GM19025 (cell line): ENCODE results near the gene ARID1B.

Experiments
- ATAC-seq: cut with Tn5 transposase; IDR thresholded peaks from one replicate; pipeline ENCODE4 v1.9.1; 2021; ENCODE audit warnings: mild to moderate bottlenecking, low read depth, moderate library complexity; ENCODE audit not compliant: unreplicated experiment

Gene ARID1B

DNA sequence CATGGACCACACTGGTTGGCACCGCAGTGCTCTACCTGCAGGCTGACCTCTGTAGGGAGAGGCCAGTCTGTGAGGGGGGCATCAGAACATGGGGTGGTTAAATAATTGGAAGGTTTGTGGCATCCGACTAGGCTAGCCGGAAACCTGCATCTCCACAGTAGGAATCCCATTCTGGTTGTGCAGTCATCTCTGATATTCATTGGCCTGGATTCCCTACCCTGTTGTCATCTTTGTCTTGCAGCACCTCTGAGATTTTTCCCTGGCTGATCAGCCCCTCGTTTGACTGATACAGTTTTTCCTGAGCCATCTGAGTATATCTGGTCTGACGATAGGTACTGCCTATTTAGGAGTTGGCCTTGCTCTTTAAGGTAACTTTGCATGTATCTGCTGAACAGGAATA, 286.7 kb downstream of the ARID1B start:
- no peak for ATAC-seq

DNA sequence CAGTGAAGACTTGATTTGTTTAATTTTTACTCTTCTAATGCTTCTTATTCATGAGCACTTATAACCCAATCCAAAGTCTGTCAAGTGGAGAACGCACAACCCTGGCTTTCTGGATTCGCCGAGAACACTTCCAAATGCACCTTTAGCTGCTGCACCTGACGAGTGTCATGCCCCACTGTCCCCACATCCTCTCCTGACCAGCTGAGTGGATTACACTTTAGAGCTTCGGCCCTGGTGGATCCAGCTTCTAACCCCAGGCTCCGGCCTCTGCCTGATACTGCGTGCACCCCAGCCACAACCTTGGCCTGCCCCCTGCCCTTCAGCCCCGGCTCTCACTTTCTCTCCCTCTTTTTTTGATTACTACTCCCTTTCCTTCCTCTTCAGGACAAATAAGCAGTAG, 287.3 kb downstream of the ARID1B start:
- ATAC-seq: no peak

DNA sequence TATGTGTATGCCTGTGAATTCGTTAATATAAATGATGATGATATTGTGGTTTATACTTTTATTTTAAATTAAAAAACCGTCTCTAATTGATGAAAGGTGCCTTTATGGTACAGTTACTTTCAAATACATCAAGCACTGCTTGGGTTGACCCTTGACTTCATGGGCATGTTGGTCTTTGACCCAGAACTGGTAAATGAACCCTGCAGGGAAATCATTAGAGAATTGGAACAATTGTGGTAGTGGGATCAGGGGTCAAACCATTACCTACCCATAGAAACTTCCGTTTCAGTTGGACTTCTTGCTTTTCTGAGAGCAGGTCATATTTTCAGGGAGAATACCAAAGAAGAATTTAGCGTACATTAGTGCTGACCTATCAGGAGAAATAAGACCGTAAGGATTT, 288.2 kb downstream of the ARID1B start:
- no peak for ATAC-seq

DNA sequence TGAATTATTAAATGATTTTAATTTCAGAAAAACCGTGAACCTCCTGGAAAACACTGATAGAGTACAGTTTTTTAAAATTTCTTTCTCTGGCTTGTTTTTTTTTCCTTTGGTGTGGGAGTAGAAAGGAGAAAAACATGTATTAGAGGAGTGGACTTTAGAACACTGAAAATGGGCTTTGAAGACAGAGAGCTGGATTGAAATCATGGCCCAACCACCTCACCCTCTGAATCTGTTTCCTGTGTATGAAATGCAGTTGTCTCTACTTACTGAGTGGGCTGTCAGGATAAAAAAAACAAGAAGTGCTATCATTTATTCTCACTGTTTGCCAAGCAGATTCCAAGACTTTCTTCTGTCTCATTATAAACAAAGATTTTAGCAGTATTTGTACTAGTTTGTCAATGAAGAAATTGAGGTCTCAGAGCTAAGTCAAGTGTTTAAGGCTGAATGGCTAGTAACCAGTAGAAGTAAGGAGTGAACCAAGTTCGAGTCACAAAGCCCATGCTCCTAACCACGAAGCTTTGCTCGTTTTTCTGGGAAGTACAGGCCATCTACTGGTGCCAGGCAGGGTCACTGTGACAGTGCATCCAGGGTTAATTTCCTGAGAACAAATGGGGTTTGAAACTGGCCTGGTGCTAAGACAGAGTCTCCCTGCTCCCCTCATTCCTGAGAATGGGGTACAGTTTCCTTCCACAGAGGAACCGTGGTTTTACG, 289.8 kb downstream of the ARID1B start:
- no peak for ATAC-seq

DNA sequence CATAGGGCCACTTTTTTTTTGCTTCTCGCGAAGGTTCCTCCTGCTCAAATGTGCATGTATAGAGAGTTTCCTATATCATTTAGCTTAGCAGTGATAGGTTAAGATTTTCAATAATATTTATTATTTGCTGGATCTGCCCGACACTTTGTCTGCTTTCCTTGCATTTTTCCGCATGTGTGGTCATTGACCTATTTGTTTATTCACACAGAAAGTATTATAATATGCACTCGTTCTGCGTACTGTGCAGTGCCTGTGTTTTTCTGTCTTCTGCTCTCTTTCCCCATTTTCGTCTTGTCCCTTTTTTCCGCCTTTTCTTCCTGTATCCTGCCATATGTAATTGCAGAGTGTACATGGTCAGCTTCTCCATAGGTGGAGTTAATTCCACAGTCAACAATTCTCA, 290.3 kb downstream of the ARID1B start:
- ATAC-seq: no peak

DNA sequence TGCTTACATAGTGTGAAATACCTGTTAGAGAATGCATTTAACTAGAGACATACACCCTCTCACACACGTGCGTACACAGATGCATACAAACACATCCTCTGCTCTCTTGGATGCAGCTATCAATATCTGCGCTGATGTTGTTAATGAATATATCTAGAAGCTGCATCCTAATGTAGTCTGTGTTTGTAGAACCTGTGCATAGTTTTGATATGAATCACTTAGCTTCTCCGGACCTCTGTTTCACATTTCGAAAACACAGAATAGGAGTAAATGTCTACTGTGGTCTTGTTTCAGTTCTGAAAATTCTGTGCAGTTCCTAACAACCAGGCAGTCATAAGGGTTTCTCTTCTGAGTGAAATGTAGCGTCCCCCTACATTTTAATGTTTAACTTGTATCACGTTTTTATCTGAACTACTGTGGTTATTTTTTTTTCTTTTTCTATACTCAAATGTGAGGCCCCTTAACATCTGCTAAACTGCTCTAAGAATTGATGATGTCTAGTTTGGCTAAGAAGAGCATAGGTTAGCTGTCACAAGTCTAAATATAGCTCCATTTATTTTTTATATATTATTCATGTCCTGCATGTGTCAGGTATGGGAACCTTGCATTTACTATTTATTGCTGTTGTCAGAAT, 291.6 kb downstream of the ARID1B start:
- peak; percentile 97 for ATAC-seq

DNA sequence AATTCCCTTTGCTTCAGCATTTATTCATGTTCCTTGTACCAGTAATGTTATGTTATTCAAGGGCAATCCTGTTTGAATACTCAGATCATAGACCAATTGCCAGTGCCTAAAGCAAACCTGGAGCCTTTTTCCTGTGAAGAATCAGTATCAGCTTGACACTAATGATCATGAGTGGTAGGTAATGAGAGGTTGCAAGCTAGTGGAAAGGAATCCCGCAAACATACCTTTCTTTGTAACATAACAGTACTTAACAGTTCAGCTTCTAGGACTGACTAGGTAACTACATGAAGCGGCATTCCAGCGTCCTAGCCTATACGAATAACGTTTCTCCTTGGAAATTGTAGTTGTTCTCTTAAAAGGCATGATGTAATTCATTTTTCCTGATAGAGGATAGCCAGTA, 292.4 kb downstream of the ARID1B start:
- ATAC-seq: no peak

DNA sequence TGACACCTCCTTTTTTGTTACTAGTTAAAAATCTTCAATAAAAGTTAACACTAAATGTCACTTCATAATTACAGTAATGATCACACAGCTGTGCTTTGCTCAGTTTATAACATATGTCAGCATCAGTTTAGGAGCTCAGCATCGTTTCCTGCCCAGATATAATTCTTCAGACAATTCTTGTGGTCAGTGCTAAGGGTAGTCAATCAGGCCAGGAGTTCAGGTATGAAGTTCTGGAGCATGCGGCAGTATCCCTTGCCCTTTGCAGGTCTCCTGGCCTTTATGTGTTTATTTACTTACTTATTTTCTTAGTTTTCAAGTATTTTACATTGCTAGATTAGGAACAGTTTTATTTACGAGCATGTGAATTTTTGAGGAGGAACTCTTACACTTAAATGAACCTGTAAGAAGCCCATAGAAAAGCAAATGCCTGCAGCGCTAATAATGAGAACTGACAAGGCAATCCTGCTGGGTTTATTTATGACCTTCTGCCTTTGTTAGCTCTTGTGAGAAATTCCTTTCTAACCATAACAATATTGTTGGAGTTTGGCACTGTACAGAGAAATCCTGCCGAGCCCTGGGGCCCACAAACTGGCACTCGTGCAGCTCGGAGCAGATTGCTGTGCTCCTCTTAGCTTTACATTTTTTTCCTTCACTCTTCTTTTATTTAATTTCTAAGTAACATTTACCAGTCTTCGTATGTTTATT, 293.4 kb downstream of the ARID1B start:
- no peak for ATAC-seq

DNA sequence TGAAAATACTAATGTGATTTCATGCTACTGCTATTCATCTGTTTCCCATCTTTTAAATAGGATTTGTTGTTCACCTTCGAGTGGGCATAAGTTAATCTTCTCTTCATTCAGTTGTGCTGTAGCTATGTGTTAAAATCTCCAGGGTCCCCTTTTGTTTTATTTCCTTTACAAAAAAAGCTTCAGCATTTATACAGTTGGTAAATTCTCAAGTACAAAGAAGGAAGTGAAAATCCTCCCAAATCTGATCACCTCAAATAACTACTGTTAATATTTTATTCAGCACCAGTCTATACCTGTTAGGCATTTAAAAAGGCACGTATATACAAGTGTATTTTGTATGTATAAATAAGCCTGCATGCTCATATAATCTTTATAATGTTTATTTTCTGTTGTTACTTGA, 294.9 kb downstream of the ARID1B start:
- no peak for ATAC-seq

DNA sequence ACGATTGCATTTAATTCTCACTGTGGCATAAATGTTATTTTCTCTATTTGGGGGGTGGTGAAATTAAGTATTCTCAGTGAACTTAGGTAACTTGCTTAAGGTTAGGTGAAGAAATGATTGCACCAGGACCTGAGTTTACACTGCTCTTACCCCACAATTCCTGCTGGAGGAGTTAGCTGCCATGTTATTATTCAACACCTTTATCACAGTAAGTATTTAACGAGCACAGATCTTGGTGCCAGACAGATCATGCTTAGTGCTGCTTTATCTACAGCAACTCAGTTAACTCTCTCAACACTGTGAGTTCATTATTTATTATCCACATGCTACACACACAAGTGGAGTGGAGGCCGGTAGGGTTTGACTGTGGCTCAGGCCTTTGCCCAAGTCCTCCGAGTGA, 296.4 kb downstream of the ARID1B start:
- no peak for ATAC-seq

DNA sequence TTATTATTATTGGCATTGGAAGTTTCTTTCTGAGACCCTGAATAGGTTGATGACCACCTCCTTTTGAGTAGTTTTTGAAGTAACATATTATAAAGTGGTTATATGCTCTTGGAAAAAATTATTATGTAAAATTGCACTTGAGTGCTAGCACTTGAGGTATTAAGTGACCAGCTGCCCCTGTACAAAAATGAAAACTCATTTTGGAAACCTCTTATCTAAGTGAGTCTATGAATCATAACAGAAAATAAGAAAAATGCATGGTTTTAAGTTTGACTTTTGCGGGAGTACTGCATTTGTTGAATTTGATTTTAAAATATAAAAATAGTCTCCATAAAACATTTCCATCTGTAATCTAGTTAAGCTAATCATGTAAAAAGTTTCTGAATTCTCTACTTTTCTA, 297.8 kb downstream of the ARID1B start:
- no peak for ATAC-seq

DNA sequence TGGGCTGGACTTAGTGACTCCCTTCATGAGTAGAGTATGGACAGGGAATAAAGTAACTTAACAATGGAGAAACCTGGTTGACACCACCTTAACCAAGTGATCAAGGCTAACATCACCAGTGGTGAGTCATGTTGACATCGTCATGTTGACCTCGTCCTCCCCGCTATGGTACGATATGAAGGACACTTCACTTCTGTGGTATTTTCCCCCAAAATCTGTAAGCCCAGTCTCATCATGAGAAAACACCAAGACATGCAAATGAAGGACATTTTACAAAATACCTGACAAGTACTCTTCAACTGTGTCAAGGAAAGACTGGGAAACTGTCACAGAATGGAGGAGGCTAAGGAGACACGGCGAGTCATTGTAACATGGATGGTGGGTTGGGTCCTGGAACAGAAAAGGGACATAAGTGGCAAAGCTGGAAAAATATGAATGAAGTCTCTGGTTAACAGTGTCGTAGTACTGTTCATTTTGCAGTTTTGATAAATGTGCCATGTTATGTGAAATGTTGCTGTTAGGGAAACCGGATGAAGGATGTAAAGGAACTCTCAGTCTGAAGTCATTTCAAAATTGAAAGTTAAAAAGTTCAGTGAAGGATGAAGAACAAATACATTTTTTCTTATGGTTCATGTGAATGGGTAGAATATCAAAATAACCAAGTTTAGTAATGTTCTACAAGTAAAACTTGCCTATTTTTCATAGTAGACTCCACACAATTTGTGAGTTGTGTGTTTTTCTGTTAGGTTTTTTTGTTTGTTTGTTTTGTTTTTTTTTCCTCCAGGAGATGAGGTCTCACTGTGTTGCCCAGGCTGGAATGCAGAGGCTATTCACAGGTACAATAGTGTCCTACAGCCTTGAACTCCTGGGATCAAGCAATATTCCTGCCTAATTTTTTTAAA, 298.6 kb downstream of the ARID1B start:
- peak; percentile 73 for ATAC-seq

DNA sequence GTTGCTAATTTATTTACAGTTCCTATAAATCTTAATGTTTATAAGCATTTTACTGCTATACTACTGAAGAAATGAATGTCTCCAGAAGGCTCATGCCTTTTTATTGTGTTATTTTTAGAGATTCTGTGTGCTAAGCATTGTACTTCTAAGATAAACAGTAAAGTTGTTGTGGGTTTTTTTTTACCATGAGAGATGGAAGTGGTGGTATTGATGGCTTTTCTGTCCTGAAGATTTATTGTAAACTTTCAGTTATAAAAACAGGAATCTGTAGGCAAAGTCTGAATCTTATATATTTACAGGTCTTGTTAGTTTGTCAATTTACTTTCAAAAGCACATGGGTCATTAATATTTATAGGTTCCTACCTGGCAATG, 299.3 kb downstream of the ARID1B start:
- ATAC-seq: no peak

DNA sequence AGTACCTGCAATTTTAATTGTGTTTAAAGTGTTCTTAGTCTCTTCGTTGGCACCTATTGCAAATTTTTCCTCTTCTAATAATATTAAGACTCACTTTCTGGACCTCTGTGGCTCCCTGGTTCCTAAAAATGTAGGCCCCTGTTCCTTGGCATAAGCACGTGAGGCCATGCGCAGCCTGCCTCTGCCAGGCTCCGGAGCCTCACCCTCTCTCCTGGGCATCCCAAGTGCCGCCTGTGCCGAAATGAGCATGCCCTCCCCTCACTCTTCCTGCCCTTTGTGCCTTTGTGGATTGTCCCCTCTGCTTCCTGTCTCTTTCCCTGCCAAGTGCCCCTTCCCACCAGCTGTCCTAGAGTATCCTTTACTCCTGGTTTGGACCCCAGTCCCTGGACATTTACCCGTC, 300.1 kb downstream of the ARID1B start:
- no peak for ATAC-seq

DNA sequence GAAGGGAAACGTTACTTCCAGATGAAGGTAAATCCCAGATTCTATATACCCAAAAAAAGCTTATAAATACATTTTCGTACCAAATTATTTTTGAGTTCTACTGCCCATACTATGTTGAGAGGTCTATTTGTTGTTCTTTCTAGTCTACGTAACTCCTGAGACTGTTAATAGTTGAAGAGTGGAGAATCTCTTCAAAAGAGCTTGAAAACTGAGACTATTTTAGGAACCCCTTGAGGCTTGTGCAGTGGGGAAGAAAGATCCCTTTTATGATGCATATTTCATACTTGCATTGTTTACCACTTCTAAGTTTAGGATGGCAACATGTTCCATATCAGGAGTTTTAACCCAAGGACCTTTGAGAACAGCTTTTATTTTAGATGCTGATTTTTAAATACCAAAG, 301.1 kb downstream of the ARID1B start:
- no peak for ATAC-seq

DNA sequence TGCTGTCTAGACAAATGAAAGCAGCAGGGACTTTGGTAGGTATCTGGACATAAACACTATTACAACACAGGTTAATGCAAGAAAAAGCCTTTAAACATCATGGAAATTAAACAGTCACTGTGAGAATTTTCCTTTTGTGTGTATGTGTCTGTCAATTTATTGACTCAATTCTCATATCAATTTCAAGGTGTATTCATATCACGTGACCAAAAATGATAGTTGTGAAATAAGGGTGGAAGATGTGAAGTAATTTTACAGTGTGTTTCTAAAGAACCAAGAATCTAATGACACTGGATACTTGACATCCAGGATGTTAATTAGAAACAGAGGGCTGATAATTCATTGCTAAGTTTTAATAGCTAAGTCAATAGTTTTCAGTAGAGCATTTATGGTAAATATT, 302.1 kb downstream of the ARID1B start:
- no peak for ATAC-seq

DNA sequence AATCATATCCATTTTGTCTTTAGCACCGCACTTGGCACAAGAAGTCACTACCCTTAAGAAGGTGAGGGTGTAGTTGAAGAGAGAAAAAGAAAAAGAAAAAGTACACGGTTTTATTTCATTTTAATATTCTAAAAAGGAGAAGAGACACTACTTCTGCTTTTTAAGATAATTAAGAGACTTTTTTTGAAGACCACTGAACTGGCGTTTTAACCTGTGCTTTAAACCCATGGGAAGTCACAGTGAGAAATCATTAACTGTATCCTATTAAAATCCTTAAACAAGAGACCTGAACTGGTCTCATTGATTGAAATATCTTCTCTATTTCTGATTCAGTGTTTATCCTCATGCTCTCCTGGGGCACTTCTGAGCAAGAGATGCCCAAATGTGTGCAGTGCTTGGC, 302.6 kb downstream of the ARID1B start:
- ATAC-seq: no peak

DNA sequence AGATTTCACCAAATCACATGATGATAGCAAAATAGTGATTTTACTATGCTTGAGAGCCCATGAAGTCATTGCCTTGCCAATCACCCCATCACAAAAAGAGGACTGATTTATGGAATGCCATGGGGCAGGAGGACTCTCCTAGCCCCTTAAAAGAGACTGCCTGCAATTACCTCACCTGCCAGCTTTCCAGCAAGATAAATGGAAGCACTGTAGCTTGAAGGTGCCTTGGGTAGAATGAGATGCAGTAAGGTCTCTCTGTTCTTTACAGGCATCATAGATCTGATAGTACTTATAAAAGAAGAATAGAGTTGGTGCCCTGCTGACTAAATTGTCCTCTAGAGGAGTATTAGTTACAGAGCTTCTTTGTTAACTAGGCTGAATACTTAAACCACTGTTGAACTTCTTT, 303.8 kb downstream of the ARID1B start:
- no peak for ATAC-seq

DNA sequence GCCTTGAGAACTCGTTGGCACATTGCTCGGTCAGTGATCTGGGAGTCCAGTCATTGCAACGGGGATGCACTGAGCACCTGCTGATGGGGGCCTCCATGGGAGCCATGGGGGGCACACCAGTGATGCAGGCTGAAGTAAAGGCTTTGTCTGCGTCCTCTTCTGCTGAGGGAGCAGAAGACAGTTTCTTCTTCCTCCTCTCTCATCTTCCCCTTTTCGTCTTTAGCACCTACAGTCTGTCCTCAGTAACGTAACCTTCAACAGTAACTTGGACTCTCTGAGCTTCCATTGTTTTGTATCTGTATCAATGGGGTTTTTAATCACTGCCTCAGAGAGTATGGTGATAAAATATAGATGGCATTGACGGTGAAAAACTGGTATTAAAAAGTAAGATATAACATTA, 306.2 kb downstream of the ARID1B start:
- ATAC-seq: no peak

DNA sequence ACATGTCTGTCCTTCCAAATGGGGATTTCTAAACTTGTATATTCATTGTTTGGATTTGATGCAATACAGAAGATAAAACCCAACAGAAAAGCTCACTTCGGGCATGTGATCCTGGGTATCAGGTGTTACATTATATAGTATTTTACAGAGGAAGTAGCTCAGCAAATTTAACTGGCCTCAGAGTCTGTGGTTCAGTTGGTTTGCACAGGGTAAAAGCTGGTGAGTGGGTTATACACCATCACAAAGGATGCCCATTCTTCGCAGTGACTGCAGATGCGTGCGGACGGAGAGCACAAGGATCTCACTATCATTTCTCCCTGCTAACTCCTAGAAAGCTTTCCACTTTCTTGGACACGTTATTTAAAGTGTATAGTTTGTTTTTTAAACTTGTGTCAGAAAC, 309.5 kb downstream of the ARID1B start:
- no peak for ATAC-seq

DNA sequence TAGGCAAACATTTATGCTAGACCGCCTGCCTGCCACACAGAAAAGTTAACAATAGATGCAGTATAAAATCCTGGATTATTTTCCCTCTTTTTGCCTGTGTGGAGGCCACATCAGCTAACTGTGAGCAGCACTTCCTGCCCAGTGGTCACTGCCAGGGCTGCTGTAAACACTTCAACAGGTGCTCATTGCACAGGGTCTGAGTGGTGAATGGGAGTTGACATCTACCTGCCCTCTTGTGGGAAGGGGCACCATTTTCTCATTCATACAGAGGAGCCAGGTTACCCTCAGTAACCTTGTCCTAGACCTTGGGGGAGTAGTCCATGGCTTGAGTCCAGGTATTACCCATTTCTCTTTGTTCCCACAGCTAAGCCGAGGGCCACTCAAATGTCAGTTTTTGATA, 310.8 kb downstream of the ARID1B start:
- no peak for ATAC-seq
